ENCODE data around the gene ZNF483.

GRCh38 chr9:111599955-111600343, 75.0 kb downstream of the ZNF483 start:
- TF ChIP-seq FOS (IDR thresholded peaks at IDR 0.05; ENCODE audit: low read depth, low read length) (no peak), POLR2A (IDR thresholded peaks at IDR 0.05; ENCODE audit: low read depth, low read length) (no peak), MAZ (IDR thresholded peaks at IDR 0.05; ENCODE audit: borderline replicate concordance, low read depth, low read length) (no peak), SMC3 (IDR thresholded peaks at IDR 0.05; ENCODE audit: low read depth, low read length) (no peak), RCOR1 (IDR thresholded peaks at IDR 0.05; ENCODE audit: insufficient replicate concordance, low read length) (no peak), CTCF (conservative IDR thresholded peaks at IDR 0.05; ENCODE audit: low read depth, low read length) (no peak)

All from IMR-90 (cell line).